K562 (cell line): ENCODE measurements around the gene TRABD2B. TPM values are rescaled to one million over a fixed set of nuclear protein-coding genes. Genes with fewer than 3 reads are reported as not detected.

Experiments used
- BMI1 ChIP-seq: fragments of 150-350 bp; IDR thresholded peaks from 2 replicates; pipeline ENCODE4 v1.6.1; 2014; ENCODE audit warnings: low read length
- C11orf30 ChIP-seq: fragments of 450-650 bp; IDR thresholded peaks from 2 replicates; pipeline ENCODE4 v1.6.1; 2016; ENCODE audit warnings: low read depth, mild to moderate bottlenecking
- CCAR2 ChIP-seq: fragments of 200-400 bp; formaldehyde crosslinking; IDR thresholded peaks from 2 replicates; pipeline ENCODE4 v1.6.1; 2017; ENCODE audit warnings: mild to moderate bottlenecking, low read depth, low read length
- CHAMP1 ChIP-seq: fragments of 450-650 bp; IDR thresholded peaks from 2 replicates; pipeline ENCODE4 v1.6.1; 2016; ENCODE audit warnings: mild to moderate bottlenecking
- DNMT1 ChIP-seq: fragments of 450-650 bp; IDR thresholded peaks from 2 replicates; pipeline ENCODE4 v1.6.1; 2016; ENCODE audit warnings: antibody characterized with exemption, mild to moderate bottlenecking
- E2F6 ChIP-seq, 2 experiments: IDR thresholded peaks; 2 replicates each; pipeline ENCODE4 v1.6.1; 2011; ENCODE audit warnings: borderline replicate concordance in 1 of 2, control low read depth in 1 of 2, low read depth in 1 of 2, low read length in 1 of 2, mild to moderate bottlenecking in 1 of 2, mixed read lengths in 1 of 2, moderate library complexity in 1 of 2; ENCODE audit not compliant: insufficient read depth in 1 of 2, insufficient read length in 1 of 2, poor library complexity in 1 of 2, severe bottlenecking in 1 of 2; ENCODE audit errors: extremely low read depth in 1 of 2
- ELF1 ChIP-seq: fragments of 200-800 bp; sonication (Bioruptor generic); IDR thresholded peaks from 2 replicates; pipeline ENCODE4 v1.6.1; 2016; ENCODE audit warnings: missing genetic modification characterization, missing compliant biosample characterization
- ESRRB ChIP-seq: fragments of 250-450 bp; sonication (Bioruptor Pico); IDR thresholded peaks from 2 replicates; pipeline ENCODE4 v1.5.0; 2020; ENCODE audit warnings: mild to moderate bottlenecking, moderate library complexity, borderline replicate concordance
- GABPB2 ChIP-seq: fragments of 250-450 bp; sonication (Bioruptor Pico); conservative IDR thresholded peaks from 2 replicates; pipeline ENCODE4 v1.5.1; 2021; ENCODE audit warnings: mild to moderate bottlenecking
- KLF1 ChIP-seq: fragments of 450-650 bp; IDR thresholded peaks from 2 replicates; pipeline ENCODE4 v1.6.1; 2016; ENCODE audit warnings: missing genetic modification characterization, missing compliant biosample characterization
- NFE2L1 ChIP-seq: fragments of 450-650 bp; IDR thresholded peaks from 2 replicates; pipeline ENCODE4 v1.6.1; 2016; ENCODE audit warnings: missing genetic modification characterization, low read depth, mild to moderate bottlenecking, missing compliant biosample characterization, moderate library complexity, borderline replicate concordance
- VEZF1 ChIP-seq: fragments of 200-800 bp; sonication (Bioruptor generic); IDR thresholded peaks from 2 replicates; pipeline ENCODE4 v1.6.1; 2017; ENCODE audit warnings: missing genetic modification characterization, missing compliant biosample characterization
- ZKSCAN1 ChIP-seq: fragments of 150-350 bp; IDR thresholded peaks from 2 replicates; pipeline ENCODE4 v1.6.1; 2016; ENCODE audit warnings: low read depth, low read length
- ZKSCAN8 ChIP-seq: fragments of 200-800 bp; sonication (Bioruptor generic); IDR thresholded peaks from 2 replicates; pipeline ENCODE4 v1.6.1; 2016; ENCODE audit warnings: missing genetic modification characterization, missing compliant biosample characterization
- ZMIZ1 ChIP-seq, 2 experiments: fragments of 150-350 bp in 1 of 2; IDR thresholded peaks; 2 replicates each; pipeline ENCODE4 v1.6.1; 2012 to 2016; ENCODE audit warnings: low read depth in 2 of 2, low read length in 2 of 2, mild to moderate bottlenecking in 1 of 2, moderate library complexity in 1 of 2
- ZNF124 ChIP-seq: sonication (generic); formaldehyde crosslinking; IDR thresholded peaks from 2 replicates; pipeline ENCODE4 v1.8.1; 2022; ENCODE audit warnings: missing genetic modification reagents
- ZNF277 ChIP-seq: fragments of 250-450 bp; sonication (Bioruptor Pico); IDR thresholded peaks from 2 replicates; pipeline ENCODE4 v1.8.0; 2022; ENCODE audit warnings: inconsistent platforms, mild to moderate bottlenecking, moderate library complexity, borderline replicate concordance
- ZNF696 ChIP-seq: fragments of 250-450 bp; sonication (Bioruptor Pico); conservative IDR thresholded peaks from 2 replicates; pipeline ENCODE4 v1.4.0; 2020; ENCODE audit warnings: mild to moderate bottlenecking, moderate library complexity
- polyA plus RNA-seq, 8 experiments: library from polyadenylated mRNA; depleted of rRNA in 4 of 8; stranded (reverse) in 5 of 8; unstranded in 3 of 8; fragments of >200 nt; fragmentation: Nextera tagmentation in 2 of 8; fragmentation: Illumina TruSeq in 1 of 8; extraction: Ambion mirVana in 2 of 8; extraction: Trizol in 1 of 8; gene quantifications; 2 replicates each; pipeline versions ENCODE4 v1.2.1 to v1.2.3, GENCODE V29; 2011 to 2014; ENCODE audit warnings: inconsistent platforms in 1 of 8, missing spikeins in 1 of 8
- total RNA-seq, 7 experiments: library from RNA; depleted of rRNA in 6 of 7; stranded (reverse); fragments of >200 nt in 6 of 7; fragmentation: Illumina TruSeq in 2 of 7; extraction: Trizol in 2 of 7; gene quantifications; 2 replicates each; pipeline versions ENCODE4 v1.2.1 to v1.2.3, GENCODE V29; 2011 to 2021; ENCODE audit warnings: low replicate concordance in 1 of 7

TRABD2B gene
- total and polyA plus RNA-seq, 9 of the 15 experiments (the other 6 are each of a cell fraction or from before 2014, with no cell fraction given), result not detected

GRCh38 chr1:47921935-47922415, 75.2 kb downstream of the TRABD2B start (continued):
- TF ChIP-seq CHAMP1 (no peak), C11orf30 (no peak), DNMT1 (no peak), ZNF277 (CRISPR knock-in tag) (no peak), ZNF124 (CRISPR knock-in tag) (no peak), ZNF696 (CRISPR knock-in tag) (no peak), CCAR2 (no peak), KLF1 (tag) (no peak), BMI1 (no peak), NFE2L1 (no peak), ESRRB (CRISPR knock-in tag) (no peak), ZMIZ1 (IDR thresholded peaks at IDR 0.05; ENCODE audit: low read depth in 2 of 2, low read length in 2 of 2) (peak in 1 of 2 experiments; percentile 60; a peak in 1 of 4 replicates), VEZF1 (CRISPR knock-in tag) (peak; percentile 38; the same call in 1 of the 2 replicates), E2F6 (IDR thresholded peaks at IDR 0.05; ENCODE audit: borderline replicate concordance in 1 of 2, extremely low read depth in 1 of 2, insufficient read depth in 1 of 2, insufficient read length in 1 of 2, low read depth in 1 of 2, low read length in 1 of 2, poor library complexity in 1 of 2, severe bottlenecking in 1 of 2) (no peak), ELF1 (tag) (no peak), GABPB2 (no peak), ZKSCAN8 (CRISPR knock-in tag) (no peak), ZKSCAN1 (no peak)
